ENCODE measurements around the gene PTPRN2.

PTPRN2 gene

GRCh38 chr7:157722137-157723060, 865.2 kb downstream of the PTPRN2 start:
- TF ChIP-seq POLR2A (IDR thresholded peaks at IDR 0.05; ENCODE audit: low read depth, low read length): no peak
- no peak for FAIRE-seq

GRCh38 chr7:157721468-157722136, 866.0 kb downstream of the PTPRN2 start:
- no peak for TF ChIP-seq POLR2A (IDR thresholded peaks at IDR 0.05; ENCODE audit: low read depth, low read length)
- no peak for DNase-seq (ENCODE audit: insufficient read length, low spot score)
- FAIRE-seq: no peak

More at GRCh38 chr7:157722137-157723060, 865.2 kb downstream of the PTPRN2 start:
- DNase-seq (ENCODE audit: insufficient read length, low spot score): no peak

GRCh38 chr7:157719705-157720655, 867.6 kb downstream of the PTPRN2 start:
- no peak for TF ChIP-seq POLR2A (IDR thresholded peaks at IDR 0.05; ENCODE audit: low read depth, low read length)
- FAIRE-seq: no peak

GRCh38 chr7:157719008-157719682, 868.5 kb downstream of the PTPRN2 start:
- FAIRE-seq: no peak
- no peak for TF ChIP-seq POLR2A (IDR thresholded peaks at IDR 0.05; ENCODE audit: low read depth, low read length)
- DNase-seq (ENCODE audit: insufficient read length, low spot score): no peak

More at GRCh38 chr7:157719705-157720655, 867.6 kb downstream of the PTPRN2 start:
- no peak for DNase-seq (ENCODE audit: insufficient read length, low spot score)

GRCh38 chr7:157718303-157719007, 869.2 kb downstream of the PTPRN2 start:
- FAIRE-seq: no peak
- no peak for DNase-seq (ENCODE audit: insufficient read length, low spot score)
- no peak for TF ChIP-seq POLR2A (IDR thresholded peaks at IDR 0.05; ENCODE audit: low read depth, low read length)

GRCh38 chr7:157717211-157718174, 870.1 kb downstream of the PTPRN2 start:
- no peak for FAIRE-seq

GRCh38 chr7:157715938-157716280, 871.7 kb downstream of the PTPRN2 start:
- FAIRE-seq: no peak
- no peak for TF ChIP-seq POLR2A (IDR thresholded peaks at IDR 0.05; ENCODE audit: low read depth, low read length)

More at GRCh38 chr7:157717211-157718174, 870.1 kb downstream of the PTPRN2 start:
- no peak for DNase-seq (ENCODE audit: insufficient read length, low spot score)
- no peak for TF ChIP-seq POLR2A (IDR thresholded peaks at IDR 0.05; ENCODE audit: low read depth, low read length)

GRCh38 chr7:157715071-157715937, 872.3 kb downstream of the PTPRN2 start:
- FAIRE-seq: no peak
- no peak for TF ChIP-seq POLR2A (IDR thresholded peaks at IDR 0.05; ENCODE audit: low read depth, low read length)
- no peak for DNase-seq (ENCODE audit: insufficient read length, low spot score)

More at GRCh38 chr7:157715938-157716280, 871.7 kb downstream of the PTPRN2 start:
- DNase-seq (ENCODE audit: insufficient read length, low spot score): no peak

GRCh38 chr7:157714166-157715070, 873.2 kb downstream of the PTPRN2 start:
- no peak for TF ChIP-seq POLR2A (IDR thresholded peaks at IDR 0.05; ENCODE audit: low read depth, low read length)
- FAIRE-seq: no peak
- no peak for DNase-seq (ENCODE audit: insufficient read length, low spot score)

GRCh38 chr7:157713591-157713990, 874.0 kb downstream of the PTPRN2 start:
- DNase-seq (ENCODE audit: insufficient read length, low spot score) (no peak), FAIRE-seq (no peak)
- TF ChIP-seq POLR2A (IDR thresholded peaks at IDR 0.05; ENCODE audit: low read depth, low read length): no peak
